Mucosa of rectum (tissue), 2 donors: Measurements from ENCODE around the gene TTK.

Experiments
- H3K27ac ChIP-seq, 2 donors: one replicate each; pipeline ENCODE4 v1.7.0; 2013; ENCODE audit warnings: inconsistent platforms in 2 of 2, low read depth in 2 of 2, low read length in 2 of 2
- H3K27me3 ChIP-seq, 2 donors: one replicate each; pipeline ENCODE4 v1.7.0; 2013; ENCODE audit warnings: low read length in 2 of 2; ENCODE audit not compliant: control insufficient read depth in 2 of 2, insufficient read depth in 2 of 2
- H3K36me3 ChIP-seq, 2 donors: one replicate each; pipeline ENCODE4 v1.7.0; 2013; ENCODE audit warnings: low read length in 2 of 2; ENCODE audit not compliant: control insufficient read depth in 2 of 2, insufficient read depth in 2 of 2
- H3K4me1 ChIP-seq, 2 donors: one replicate each; pipeline ENCODE4 v1.7.0; 2013; ENCODE audit warnings: low read length in 2 of 2, mild to moderate bottlenecking in 1 of 2; ENCODE audit not compliant: control insufficient read depth in 2 of 2, insufficient read depth in 2 of 2
- H3K4me3 ChIP-seq, 2 donors: one replicate each; pipeline ENCODE4 v1.7.0; 2013; ENCODE audit warnings: low read length in 2 of 2
- H3K9ac ChIP-seq, 2 donors: one replicate each; pipeline ENCODE4 v1.7.0; 2013; ENCODE audit warnings: low read length in 2 of 2, low read depth in 1 of 2, mild to moderate bottlenecking in 1 of 2
- H3K9me3 ChIP-seq, 2 donors: one replicate each; pipeline ENCODE4 v1.7.0; 2013; ENCODE audit warnings: low read length in 2 of 2; ENCODE audit not compliant: control insufficient read depth in 2 of 2
- donor health status: healthy.
- donor health status: Normal muscosa, but diverticular disease.

The TTK gene

GRCh38 chr6:79993012-79993910, 11.2 kb upstream of the TTK start:
- Histone ChIP-seq H3K27ac (no peak overlapping the region), H3K4me1 (no peaks in the 10 kb centered on the region), H3K27me3 (no peaks in the 10 kb centered on the region), H3K9ac (no peak overlapping the region), H3K36me3 (no peaks in the 10 kb centered on the region), H3K4me3 (no peak overlapping the region), H3K9me3 (no peaks in the 10 kb centered on the region)

DNA sequence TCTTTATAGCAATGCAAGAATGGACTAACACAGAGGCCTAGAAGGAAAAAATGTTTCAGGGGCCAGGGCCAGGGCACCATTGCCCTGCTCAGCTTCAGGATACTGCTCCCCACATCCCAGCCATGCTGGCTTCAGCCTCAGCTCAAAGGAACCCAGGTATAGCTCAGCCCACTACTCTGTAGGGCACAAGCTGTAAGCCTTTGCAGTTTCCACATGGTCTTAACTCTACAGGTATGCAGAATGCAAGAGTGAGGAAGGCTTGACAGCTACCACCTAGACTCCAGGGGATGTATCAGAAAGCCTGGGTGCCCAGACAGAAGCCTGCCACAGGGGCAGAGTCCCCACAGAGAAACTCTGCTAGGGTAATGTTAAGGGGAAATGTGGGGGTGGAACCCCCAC, 10.5 kb upstream of the TTK start:
- no peak overlapping the region for H3K27ac ChIP-seq
- H3K4me3 ChIP-seq: no peak overlapping the region
- H3K9ac ChIP-seq: no peak overlapping the region
- H3K27me3 ChIP-seq: no peaks in the 10 kb centered on the region
- no peaks in the 10 kb centered on the region for H3K4me1 ChIP-seq
- no peaks in the 10 kb centered on the region for H3K9me3 ChIP-seq
- no peaks in the 10 kb centered on the region for H3K36me3 ChIP-seq

DNA sequence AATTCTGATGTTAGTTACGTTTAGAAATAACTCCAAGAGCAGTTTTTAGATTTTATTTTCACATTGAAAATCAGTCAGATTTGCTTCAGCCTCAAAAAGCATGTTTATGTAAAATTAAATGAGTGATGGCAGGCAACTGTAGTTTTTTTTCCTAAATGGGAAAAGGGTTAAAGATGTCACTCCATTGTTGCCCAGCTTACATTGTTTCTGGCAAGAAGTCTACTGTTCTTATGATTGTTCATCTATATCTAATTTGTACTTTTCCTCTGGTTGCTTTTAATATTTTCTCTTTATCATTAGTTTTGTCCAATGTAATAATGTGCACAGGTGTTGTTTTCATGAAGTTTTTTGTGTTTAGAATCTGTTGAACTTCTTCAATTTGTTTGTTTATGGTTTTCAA, 6.7 kb upstream of the TTK start:
- no peaks in the 10 kb centered on the region for H3K36me3 ChIP-seq
- H3K4me1 ChIP-seq: no peaks in the 10 kb centered on the region
- H3K27me3 ChIP-seq: no peaks in the 10 kb centered on the region
- no peak overlapping the region for H3K4me3 ChIP-seq
- H3K9ac ChIP-seq: no peak overlapping the region
- H3K9me3 ChIP-seq: no peaks in the 10 kb centered on the region
- H3K27ac ChIP-seq: no peak overlapping the region

- no peak overlapping the region for H3K9ac ChIP-seq
- no peaks in the 10 kb centered on the region for H3K36me3 ChIP-seq
- H3K27me3 ChIP-seq: no peaks in the 10 kb centered on the region
- H3K4me1 ChIP-seq: peaks cover 2 to 11% of the 10 kb centered on the region in 2 donors
- H3K9me3 ChIP-seq: no peaks in the 10 kb centered on the region
- no peak overlapping the region for H3K4me3 ChIP-seq
- no peak overlapping the region for H3K27ac ChIP-seq
Measured at GRCh38 chr6:80001337-80001736, 3.1 kb upstream of the TTK start.

DNA sequence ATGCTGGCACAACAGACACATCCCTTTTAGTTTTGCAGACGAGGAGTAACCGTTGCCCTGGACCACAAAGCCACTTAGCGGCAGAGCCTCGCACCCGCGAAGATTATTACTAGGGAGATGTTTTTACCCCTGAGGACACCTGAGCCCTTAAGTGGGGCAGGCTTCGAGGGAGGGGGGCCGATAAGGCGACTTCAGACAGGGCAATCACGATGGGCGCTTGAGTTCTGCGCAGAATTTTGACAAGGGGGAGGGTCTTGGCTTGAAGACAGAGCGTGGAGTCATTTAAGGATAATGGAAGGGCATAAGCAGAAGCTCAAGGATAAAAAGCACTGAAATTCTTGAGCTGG, 650 bp upstream of the TTK start:
- H3K27me3 ChIP-seq: no peaks in the 10 kb centered on the region
- peaks cover 2 to 11% of the 10 kb centered on the region in 2 donors for H3K4me1 ChIP-seq
- H3K36me3 ChIP-seq: no peaks in the 10 kb centered on the region
- no peaks in the 10 kb centered on the region for H3K9me3 ChIP-seq
- H3K27ac ChIP-seq: peak overlapping the region; percentile 86 to 88
- H3K4me3 ChIP-seq: peak overlapping the region; percentile 92 to 94
- peak overlapping the region; percentile 80 to 87 for H3K9ac ChIP-seq

- Histone ChIP-seq H3K36me3 (no peaks in the 10 kb centered on the region), H3K4me1 (peaks cover 2 to 11% of the 10 kb centered on the region in 2 donors), H3K4me3 (peak overlapping the region in 1 of 2 donors; percentile 92), H3K9me3 (no peaks in the 10 kb centered on the region), H3K27me3 (no peaks in the 10 kb centered on the region), H3K9ac (no peak overlapping the region), H3K27ac (no peak overlapping the region)
Measured at GRCh38 chr6:80005406-80005805, 957 bp downstream of the TTK start.

GRCh38 chr6:80006541-80006940, 2.1 kb downstream of the TTK start:
- Histone ChIP-seq H3K9me3 (no peaks in the 10 kb centered on the region), H3K27ac (no peak overlapping the region), H3K27me3 (no peaks in the 10 kb centered on the region), H3K4me1 (peaks cover 2 to 11% of the 10 kb centered on the region in 2 donors), H3K9ac (no peak overlapping the region), H3K4me3 (no peak overlapping the region), H3K36me3 (no peaks in the 10 kb centered on the region)

GRCh38 chr6:80009531-80009930, 5.1 kb downstream of the TTK start:
- Histone ChIP-seq H3K36me3 (no peaks in the 10 kb centered on the region), H3K4me3 (no peak overlapping the region), H3K4me1 (peaks cover 0 to 4% of the 10 kb centered on the region in 2 donors), H3K9ac (peak overlapping the region in 1 of 2 donors; percentile 2), H3K9me3 (no peaks in the 10 kb centered on the region), H3K27me3 (no peaks in the 10 kb centered on the region), H3K27ac (no peak overlapping the region)

- no peaks in the 10 kb centered on the region for H3K4me1 ChIP-seq
- H3K27me3 ChIP-seq: no peaks in the 10 kb centered on the region
- H3K9ac ChIP-seq: no peak overlapping the region
- H3K36me3 ChIP-seq: no peaks in the 10 kb centered on the region
- H3K4me3 ChIP-seq: no peak overlapping the region
- H3K9me3 ChIP-seq: no peaks in the 10 kb centered on the region
- no peak overlapping the region for H3K27ac ChIP-seq
Measured at GRCh38 chr6:80010288-80010687, 5.8 kb downstream of the TTK start.

GRCh38 chr6:80015839-80016435, 11.5 kb downstream of the TTK start:
- Histone ChIP-seq H3K9ac (no peak overlapping the region), H3K4me3 (no peak overlapping the region), H3K27me3 (no peaks in the 10 kb centered on the region), H3K9me3 (no peaks in the 10 kb centered on the region), H3K4me1 (no peaks in the 10 kb centered on the region), H3K36me3 (no peaks in the 10 kb centered on the region), H3K27ac (no peak overlapping the region)
